GM21526 (cell line): ENCODE data around the gene KLHL30.

Experiments used
- ATAC-seq: cut with Tn5 transposase; IDR thresholded peaks from one replicate; pipeline ENCODE4 v1.9.1; 2021; ENCODE audit warnings: moderate library complexity; ENCODE audit not compliant: unreplicated experiment, low FRiP score

The KLHL30 gene, protein sequence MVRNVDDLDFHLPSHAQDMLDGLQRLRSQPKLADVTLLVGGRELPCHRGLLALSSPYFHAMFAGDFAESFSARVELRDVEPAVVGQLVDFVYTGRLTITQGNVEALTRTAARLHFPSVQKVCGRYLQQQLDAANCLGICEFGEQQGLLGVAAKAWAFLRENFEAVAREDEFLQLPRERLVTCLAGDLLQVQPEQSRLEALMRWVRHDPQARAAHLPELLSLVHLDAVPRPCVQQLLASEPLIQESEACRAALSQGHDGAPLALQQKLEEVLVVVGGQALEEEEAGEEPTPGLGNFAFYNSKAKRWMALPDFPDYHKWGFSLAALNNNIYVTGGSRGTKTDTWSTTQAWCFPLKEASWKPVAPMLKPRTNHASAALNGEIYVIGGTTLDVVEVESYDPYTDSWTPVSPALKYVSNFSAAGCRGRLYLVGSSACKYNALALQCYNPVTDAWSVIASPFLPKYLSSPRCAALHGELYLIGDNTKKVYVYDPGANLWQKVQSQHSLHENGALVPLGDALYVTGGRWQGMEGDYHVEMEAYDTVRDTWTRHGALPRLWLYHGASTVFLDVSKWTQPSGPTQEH

GRCh38 chr2:238138331-238139195 is at the start of gene KLHL30:
TSS of gene KLHL30 (plus strand) at chr2:238138668. CDS start at chr2:238140755, 2,087 bp downstream.
- ATAC-seq = no peak

DNA sequence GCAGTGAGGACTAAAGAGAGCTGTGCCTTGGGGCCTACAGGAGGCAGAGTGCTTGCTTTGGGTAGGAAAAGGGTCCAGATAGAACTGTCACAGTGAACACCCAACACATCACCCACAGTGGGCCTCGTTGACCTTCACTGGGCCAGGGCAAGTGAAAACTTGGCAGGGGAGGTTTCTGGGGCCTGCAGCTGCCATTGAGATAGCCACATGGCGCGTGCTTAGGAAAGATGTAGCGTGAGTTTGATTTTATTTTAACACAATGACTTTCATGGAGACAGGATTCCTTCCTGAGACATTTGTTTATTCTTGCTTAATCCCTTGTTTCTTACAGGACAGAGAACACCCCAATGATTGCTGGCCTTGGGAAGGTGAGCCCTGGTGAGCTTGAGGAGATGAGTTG is 47.6 kb upstream of the KLHL30 start:
- no peak for ATAC-seq

- ATAC-seq = no peak
Measured at GRCh38 chr2:238091436-238092060, 46.9 kb upstream of the KLHL30 start.

DNA sequence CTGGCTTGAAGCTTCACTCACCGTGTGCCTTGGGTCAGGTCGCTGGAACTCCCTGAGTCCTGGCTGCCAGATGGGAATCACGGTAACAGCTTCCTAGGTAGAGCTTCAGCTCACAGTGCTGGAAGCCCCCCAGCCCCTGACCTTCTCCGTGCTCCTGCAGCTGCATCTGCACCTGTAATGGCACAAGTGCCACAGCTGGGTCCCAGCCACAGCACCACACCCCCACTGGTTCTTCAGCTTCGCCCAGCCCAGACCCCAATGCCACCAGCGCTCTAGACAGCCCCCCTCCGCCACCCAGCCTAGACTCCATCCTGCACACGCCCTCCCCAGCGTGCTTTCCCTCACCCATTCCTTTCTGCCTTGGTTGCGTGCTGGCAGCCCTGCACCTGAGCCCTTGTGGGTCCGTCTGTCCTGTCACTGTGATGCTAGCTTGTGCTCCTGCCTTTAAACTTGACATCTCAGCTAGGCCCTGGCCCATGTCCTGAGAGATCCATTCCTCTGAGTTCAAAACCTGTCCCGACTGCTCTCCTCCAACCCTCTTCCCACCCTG is 45.9 kb upstream of the KLHL30 start:
- no peak for ATAC-seq

DNA sequence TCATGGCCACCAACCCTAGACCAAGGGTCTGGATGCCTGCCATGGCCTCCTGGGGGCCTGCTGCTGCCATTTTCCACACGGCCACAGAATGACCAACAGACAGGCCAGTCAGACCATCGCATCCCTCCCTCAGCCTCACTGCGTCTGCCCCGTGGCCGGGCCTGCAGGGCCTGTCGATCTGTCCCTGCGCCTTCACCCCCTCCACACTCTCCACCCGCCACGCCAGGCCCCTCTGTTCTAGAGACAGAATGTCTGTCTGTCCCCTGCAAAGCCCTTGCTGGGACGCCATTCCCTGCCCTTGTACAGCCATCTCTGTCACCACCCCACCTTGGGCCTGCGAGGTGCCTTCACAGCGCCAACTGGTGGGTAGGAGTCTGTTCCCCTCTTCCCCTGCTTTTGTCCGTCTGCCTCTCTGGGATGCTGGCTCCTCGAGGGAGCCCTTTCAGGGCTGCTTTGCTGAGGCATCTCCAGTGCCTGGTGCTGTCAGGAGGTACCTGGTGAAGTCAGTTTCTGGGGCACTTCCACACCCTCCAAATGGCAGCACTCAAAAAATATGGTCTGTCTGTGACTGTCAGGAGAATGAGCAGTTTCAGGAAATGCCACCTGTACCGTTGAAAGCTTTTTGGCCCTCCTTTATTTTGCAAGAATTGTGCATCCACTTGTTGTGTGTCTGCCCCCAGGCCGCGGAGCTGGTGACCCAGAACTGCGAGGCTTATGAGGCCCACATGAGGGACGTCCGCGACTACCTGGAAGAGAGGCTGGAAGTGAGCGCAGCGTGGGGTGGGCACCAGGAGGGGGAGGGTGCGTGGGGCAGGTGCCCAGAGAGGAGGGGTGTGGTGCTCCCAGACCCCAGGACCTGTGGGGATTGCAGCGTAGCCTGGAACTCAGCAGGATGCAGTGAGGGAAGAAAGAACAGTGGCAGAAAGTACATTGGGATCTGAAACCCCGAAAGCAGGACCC is 45.0 kb upstream of the KLHL30 start:
- no peak for ATAC-seq

DNA sequence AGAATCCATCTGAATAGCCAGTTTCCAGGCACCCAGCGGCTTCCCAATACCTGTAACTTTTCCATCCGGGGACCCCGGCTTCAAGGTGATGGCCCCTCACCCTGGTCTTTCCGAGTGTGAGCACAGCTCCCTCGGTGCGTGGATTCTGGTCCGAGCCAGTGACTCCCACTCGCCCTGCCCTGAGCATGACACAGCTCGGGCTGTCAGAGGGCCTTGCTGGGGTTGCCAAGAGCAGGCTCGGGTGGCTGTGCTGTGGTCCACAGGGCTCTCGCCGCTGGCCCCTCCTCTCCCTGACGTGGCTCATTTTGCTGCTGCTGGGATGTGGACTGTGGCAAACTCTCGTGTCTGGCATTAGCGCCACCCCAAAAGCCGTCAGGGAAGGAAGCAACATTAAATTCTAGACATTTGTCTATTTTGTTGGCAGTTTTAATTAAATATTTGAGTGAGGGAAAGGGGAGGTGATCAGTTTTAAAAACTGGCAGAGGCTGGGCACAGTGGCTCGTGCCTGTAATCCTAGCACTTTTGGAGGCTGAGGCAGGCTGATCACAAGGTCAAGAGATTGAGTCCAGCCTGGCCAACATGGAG is 43.9 kb upstream of the KLHL30 start:
- ATAC-seq = no peak

DNA sequence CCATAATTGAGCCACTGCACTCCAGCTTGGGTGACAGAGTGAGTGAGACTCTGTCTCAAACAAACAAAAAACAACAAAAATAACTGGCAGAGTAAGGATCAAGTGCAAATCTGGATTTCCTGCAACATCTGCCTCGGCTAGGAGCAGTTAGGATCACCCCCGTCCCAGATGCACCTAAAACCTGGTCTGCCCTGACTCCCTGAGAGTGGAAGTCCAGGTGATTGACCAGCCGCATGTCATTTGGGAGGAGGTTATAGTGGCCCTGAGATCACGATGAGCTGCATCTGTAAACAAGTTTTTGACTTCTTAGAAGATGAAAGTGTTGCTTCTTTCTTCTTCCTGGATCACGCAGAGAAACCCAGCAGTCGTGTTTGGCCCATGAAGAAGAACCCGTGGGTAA is 43.3 kb upstream of the KLHL30 start:
- no peak for ATAC-seq

GRCh38 chr2:238096311-238097011 is 42.0 kb upstream of the KLHL30 start:
- ATAC-seq = no peak

GRCh38 chr2:238097201-238097987 is 41.1 kb upstream of the KLHL30 start:
- no peak for ATAC-seq

DNA sequence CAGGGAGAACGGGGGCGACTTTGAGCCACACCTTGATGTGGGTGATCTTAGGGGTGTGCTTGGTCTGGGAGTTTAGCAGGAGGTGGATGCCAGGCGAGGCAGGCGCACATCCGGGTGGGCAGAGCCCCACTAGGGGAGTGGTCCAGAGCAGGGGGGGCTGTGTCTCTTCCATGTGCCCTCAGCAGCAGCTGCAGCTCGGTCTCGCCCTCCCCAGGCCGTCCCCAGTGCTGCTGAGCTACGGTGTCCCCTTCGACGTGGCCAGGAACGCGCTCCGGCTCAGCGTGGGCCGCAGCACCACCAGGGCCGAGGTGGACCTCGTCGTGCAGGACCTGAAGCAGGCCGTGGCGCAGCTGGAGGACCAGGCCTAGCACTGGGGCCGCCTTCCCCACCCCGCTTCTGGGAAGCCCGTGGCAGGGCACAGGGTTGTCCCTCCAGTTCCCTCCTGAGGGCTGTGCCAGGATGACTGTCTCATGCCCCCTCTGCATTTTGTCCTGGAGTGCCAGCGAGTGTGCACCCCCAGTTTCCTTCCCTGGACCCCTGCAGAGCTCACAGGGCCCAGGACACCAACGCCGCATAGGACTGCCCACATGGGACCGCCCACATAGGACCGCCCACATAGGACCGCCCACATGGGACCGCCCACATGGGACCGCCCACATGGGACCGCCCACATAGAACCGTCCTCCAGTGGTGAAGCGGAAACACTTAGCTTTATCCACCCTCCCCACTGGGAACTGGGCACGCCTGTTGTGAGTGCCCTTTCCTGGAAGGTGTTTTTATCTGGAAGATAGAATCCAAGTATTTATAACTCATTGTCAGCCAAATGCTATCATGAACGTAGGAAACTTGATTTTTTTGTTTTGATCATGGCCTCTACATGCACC is 40.2 kb upstream of the KLHL30 start:
- peak; percentile 63 for ATAC-seq

- peak; percentile 9 for ATAC-seq
Measured at GRCh38 chr2:238098901-238099713, 39.4 kb upstream of the KLHL30 start.

GRCh38 chr2:238099714-238100048 is 38.8 kb upstream of the KLHL30 start:
- ATAC-seq = no peak

- ATAC-seq = no peak
Measured at GRCh38 chr2:238100049-238100820, 38.2 kb upstream of the KLHL30 start, which contains the start of gene ESPNL. TSS of gene ESPNL (plus strand) at chr2:238100340. CDS start at chr2:238100420, 80 bp downstream.

DNA sequence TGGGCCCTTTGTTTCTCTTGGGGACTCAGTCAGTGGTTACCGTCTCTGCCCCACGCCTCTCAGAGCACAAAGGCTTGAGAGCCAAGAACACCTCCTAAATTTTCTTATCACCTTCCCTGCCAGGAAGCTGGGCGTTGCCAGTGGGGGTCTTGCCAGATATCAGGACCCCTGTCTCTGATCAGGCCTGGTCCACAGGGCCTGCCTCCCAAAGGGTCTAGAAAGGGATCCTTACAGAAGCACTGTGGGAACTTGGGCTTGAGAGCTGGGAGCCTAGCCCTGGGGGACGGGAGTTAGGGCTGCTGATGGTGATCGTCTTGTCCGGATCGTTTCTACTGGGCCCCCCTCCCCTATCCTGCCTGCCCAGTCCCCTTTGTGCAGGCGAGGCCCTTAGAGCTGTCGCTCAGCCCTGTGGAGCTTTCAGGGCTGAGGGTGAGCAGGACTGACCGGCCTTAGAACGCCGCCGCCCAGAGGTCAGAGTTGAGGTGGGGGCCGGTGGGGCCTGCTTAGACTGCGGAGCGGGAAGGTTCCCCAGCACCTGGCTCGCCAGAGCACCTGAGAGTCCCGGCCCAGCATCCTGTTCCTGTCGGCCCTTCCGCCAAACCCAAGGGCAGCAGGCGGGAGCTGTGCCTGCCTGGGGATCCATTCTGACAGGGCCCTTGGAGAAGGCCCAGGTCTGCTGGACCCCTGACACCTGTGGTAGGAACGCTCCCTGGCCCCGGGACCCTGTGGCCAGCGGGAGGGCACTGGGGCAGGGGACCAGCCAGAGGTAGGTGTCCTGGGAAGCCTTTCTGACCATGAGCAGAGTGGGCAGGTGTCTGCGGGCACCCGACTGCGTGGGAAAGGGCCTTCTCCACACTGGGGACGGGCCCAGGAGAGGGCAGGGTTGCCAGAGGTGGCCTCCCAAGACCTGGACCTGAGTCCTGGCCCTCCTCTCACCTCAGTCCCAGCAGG is 37.4 kb upstream of the KLHL30 start:
- ATAC-seq = no peak
